ENCODE measurements around the gene L2HGDH.

DNA sequence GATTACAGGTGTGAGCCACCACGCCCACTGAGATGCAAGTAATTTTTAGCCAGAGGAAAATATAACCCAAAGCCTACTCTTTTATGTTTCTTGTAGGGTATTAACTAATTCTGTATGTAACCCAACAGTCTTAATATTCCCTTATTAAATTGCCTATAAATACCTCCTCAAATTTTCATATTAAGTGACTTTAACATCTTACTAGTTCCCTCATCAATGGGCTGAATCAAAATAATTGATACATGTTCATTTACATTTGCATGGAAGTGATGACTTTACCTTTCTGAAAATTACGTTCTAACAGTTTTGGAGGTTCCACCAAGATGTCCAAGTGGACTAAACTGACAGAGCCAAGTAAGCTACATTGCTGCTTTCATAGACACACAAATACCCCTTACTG, 83.7 kb downstream of the L2HGDH start:
- TF ChIP-seq SNAPC5 (CRISPR knock-in tag; IDR thresholded peaks at IDR 0.05), result no peak
- TF ChIP-seq TRIM24 (IDR thresholded peaks at IDR 0.05), result no peak
- no peak for TF ChIP-seq ZNF143 (CRISPR knock-in tag; IDR thresholded peaks at IDR 0.05)
- no peak for TF ChIP-seq PTBP1 (IDR thresholded peaks at IDR 0.05; ENCODE audit: low read depth, low read length)
- no peak for TF ChIP-seq SIN3A (IDR thresholded peaks at IDR 0.05; ENCODE audit: borderline replicate concordance in 2 of 2, control insufficient read depth in 1 of 2, low read depth in 2 of 2, low read length in 2 of 2)
